ENCODE data around the gene TMEM151B.

Gene TMEM151B

DNA sequence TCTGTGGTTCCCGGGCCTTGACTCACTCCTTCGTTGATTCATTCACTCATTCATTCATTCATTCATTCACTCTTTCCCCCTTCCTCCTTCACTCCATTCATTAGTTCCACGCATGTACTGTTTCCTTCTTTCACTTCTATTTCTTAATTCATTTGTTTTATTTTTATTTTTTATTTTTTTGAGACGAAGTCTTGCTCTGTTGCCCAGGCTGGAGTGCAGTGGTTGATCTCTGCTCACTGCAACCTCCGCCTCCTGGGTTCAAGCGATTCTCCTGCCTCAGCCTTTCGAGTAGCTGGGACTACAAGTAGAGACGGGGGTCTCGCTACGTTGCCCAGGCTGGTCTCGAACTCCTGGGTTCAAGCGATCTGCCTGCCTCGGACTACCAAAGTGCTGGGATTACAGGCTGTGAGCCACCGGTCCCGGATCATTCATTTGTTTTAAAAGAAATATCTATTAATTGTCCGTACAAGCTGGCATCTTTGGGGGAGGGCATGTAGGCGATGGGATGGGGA lies 4.5 kb upstream of the TMEM151B start:
- DNase-seq, result no peak

DNA sequence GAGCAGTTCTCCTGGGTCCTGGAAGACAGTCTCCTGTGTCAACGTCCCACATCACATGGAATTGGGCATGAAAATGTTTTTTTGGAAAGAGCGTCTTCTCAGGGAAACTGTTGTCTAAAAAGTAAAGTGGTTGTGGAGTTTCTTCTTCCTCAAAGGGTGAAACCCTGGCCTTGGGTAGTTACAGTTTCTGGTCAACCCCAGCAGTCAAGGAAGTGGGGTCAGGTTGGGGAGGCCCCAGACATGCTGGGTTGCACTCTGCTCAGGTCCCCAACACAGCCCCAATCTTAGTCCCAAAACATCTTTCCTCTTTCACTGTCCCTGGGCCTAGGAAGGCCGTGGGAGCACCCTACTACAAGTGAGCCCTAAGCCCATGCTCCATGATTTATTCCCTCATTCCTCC lies 3.9 kb upstream of the TMEM151B start:
- DNase-seq, result no peak

DNA sequence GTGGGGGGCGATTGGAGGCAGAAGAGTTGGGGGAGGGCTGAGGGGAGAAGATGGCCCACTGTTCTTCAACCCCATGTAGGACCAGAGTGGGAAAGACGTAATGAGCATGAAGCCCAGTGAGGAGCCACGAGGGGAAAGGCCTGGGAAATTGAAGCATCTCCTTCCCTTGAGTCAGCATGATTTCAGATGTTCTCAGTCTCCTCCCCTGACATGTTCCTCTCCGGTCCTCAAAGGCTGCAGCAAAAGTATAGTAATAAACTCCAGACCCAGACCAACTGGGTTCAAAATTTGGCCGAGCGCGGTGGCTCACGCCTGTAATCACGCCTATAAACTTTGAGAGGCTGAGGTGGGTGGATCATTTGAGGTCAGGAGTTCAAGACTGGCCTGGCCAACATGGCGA lies 3.0 kb upstream of the TMEM151B start:
- DNase-seq, result no peak

DNA sequence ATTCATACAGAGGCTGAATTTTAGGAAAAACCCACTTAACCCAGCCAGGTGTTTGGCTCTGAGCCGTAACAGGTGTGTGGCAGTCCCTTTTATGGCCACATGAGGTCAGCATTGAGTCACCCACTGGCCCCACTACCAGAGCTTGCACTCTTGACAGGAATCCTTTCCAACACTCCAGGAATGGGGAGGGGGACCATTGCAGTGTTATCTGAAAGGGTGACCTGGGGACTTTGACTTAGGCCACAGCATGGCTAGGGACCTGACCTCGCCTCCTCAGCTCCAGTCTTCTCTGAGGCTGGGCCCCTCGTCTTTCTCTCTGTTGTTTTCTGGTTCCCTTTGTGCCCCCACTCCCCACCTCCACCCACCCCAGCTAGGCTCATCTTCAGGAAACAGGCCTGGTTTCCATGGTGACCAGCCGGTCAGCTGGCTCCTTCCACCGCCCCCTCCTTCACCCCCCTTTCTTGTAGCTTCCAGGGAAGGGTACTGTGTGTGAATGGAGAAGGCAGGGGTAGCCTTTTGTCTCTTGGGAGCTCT lies 2.1 kb upstream of the TMEM151B start:
- DNase-seq, result peak; percentile 78

DNA sequence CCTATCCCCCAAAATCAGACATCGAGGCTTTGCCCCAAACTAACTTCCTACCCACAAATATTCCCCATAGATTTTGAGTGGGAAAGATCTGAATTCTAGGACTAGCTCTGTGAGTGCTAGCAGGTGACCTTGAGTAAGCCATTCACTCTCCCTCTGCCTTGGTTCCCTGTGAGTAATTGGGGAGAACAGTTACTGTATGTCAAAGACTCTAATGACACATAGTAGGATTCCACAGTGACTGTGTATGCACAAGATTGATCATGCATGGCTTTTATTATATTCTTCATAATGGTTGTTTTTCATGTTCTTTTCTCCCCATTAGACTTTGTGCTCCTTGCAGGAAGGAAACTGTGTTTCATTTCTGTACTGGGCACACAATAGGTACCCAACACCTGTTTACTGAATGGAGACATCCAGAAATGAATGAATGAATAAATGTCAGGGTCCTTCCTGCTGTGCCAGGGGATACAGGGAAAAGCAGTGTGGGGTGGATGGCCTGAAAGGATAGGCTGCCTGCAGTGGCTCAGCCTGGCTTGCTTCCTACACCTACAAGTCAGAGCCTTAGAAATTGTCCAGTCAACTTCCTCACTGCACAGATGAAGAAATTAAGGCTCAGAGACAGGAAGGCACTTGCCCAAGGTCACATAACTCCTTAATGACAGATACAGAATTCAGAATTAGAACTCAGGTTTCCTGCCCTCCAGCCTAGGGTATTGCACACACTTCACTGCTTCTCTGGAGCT lies 901 bp upstream of the TMEM151B start:
- no peak for DNase-seq

DNA sequence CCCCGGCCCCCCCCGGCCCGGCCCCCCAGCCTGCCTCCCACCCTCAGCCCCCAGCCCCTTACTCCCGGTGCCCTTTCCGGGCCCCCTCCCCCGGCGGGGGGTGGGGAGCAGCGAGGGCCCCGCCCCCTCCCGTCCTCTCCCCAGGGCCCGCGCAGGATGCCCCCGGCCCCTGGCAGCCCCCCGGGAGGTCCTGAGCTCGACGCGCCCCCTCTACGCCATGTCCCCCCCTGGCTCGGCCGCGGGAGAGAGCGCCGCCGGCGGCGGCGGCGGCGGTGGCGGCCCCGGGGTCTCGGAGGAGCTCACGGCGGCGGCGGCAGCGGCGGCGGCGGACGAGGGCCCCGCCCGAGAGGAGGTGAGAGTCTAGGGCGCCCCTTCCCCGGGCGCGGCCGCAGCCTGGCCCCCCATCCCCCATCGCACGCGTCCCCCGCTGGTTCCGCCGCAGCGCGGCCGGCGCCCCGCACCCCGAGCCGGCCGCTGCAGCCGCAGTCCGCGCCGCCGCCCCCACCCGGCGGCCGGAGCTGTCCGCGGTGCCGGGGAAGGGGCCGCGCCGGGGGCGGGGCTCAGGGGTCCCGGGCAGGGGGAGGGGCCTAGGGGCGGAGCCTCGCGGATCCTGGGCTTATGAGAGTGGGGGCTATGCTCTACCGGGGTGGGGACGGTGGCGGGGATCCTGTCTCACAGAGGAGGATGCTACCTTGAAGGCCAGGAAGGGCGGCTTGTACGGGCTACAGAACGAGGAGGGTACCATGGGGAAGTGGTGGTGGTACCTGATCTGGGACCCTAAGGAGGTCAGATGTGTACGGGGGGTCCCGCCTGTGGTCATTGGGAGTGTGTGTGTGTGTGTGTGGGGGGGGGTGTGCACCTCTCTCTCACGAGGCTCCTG lies 516 bp downstream of the TMEM151B start:
- no peak for DNase-seq

DNA sequence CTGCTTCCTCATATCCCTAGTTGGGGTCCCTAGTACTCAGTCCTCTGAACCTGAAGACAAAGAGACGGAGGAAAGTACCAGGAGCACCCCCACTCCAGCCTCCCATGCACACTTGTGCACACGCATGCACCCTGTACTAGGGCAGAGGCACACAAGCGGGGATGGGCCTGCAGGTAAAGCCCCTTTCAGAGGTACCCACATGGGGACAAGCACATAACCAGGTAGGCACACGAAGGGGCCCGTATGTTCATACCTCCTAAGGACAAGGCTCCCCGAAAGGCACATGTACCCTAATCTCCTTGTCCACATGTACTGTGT lies 1.1 kb downstream of the TMEM151B start:
- no peak for DNase-seq

DNA sequence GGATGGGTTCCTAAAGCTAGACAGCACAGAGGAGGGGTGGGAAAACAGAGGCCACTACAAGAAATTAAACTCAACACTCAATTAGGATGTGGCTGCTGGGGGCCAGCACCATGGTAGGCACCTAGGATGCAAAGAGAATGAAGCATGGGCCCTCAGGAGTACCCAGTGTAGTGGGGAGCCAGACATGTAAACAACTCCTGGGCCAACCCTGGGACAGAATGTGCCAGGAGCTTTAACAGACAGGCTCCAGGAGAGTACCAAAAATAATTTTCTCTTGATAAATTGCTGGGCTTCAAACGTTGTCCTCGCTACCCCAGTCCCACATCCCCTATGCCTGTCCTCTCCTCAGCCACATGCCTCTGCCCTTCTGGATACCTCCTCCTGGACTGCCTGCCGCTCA lies 1.7 kb downstream of the TMEM151B start:
- no peak for DNase-seq

DNA sequence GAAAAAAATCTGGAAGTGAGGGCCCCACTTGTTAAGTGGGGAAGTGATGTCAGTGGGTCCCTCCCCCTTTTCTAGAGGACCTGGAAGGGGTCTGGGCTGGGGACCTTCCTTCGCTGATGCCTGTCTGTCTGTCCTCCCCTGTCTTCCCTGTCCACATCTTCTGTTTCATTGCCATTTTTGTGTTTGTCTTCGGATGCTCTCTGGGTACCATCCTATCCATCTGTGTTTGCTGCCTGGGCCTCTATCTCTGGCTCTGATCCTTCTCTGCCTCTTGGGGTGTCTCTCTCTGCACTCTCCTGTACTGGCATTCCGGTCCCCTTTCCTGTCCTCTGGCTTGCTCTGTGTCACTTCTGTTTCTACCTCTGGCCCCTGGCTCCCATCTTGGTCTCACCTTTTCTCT lies 2.3 kb downstream of the TMEM151B start:
- no peak for DNase-seq

DNA sequence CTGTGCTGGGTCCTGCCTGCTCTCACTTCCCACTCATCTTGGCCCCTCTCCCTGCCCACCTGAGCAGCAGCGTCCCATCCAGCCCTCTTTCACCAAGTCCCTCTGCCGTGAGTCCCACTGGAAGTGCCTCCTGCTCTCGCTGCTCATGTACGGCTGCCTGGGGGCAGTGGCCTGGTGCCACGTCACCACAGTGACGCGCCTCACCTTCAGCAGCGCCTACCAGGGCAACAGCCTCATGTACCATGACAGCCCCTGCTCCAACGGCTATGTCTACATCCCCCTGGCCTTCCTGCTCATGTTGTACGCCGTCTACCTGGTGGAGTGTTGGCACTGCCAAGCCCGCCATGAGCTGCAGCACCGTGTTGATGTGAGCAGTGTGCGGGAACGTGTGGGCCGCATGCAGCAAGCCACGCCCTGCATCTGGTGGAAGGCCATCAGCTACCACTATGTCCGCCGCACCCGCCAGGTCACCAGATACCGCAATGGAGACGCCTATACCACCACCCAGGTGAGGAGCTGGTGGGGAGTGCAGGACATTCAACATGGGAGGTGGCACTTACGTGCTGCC lies 2.8 kb downstream of the TMEM151B start:
- no peak for DNase-seq

DNA sequence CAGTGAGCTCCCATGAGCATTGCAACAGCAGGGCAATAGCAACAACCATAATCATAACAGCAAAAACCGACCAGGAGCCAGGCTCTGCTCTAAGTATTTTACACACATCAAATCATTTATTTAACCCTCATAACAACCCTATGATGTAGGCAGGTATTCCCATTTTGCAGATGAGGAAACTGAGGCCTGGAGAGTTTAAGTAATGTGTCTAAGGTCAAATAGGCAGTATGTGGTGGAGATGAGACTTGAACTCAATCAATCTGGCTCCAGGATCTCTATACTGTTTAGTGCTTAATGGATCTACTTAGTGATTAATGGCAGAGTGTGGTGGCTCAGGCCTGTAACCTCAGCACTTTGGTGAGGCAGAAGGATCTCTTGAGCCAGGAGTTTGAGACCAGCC lies 3.4 kb downstream of the TMEM151B start:
- no peak for DNase-seq

DNA sequence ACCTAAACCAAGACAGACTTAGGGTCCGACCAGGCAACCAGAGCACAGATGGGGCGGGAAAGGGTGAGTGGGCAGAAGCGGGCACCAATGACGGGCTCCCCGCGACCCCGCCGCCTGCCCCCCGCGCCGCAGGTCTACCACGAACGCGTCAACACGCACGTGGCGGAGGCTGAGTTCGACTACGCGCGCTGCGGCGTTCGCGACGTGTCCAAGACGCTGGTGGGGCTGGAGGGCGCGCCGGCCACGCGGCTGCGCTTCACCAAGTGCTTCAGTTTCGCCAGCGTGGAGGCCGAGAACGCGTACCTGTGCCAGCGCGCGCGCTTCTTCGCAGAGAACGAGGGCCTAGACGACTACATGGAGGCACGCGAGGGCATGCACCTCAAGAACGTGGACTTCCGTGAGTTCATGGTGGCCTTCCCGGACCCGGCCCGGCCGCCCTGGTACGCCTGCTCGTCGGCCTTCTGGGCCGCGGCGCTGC lies 5.1 kb downstream of the TMEM151B start:
- no peak for DNase-seq

DNA sequence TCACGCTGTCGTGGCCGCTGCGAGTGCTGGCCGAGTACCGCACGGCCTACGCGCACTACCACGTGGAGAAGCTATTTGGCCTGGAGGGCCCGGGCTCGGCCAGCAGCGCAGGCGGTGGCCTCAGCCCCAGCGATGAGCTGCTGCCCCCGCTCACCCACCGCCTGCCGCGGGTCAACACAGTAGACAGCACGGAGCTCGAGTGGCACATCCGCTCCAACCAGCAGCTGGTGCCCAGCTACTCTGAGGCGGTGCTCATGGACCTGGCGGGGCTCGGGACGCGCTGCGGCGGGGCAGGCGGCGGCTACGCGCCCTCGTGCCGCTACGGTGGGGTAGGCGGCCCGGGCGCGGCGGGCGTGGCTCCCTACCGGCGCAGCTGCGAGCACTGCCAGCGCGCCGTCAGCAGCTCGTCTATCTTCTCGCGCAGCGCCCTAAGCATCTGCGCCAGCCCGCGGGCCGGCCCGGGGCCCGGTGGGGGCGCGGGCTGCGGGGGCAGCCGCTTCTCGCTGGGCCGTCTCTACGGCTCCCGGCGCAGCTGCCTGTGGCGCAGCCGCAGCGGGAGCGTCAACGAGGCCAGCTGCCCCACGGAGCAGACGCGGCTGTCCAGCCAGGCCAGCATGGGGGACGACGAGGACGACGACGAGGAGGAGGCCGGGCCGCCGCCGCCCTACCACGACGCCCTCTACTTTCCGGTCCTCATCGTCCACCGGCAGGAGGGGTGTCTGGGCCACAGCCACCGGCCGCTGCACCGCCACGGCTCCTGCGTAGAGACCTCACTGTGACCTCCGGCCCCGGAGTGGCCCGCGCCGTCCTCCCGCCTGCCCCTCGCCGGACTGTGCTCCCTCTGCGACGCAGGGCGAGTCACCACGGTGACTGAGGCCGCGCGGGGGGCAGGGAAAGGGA lies 5.7 kb downstream of the TMEM151B start:
- DNase-seq, result no peak

DNA sequence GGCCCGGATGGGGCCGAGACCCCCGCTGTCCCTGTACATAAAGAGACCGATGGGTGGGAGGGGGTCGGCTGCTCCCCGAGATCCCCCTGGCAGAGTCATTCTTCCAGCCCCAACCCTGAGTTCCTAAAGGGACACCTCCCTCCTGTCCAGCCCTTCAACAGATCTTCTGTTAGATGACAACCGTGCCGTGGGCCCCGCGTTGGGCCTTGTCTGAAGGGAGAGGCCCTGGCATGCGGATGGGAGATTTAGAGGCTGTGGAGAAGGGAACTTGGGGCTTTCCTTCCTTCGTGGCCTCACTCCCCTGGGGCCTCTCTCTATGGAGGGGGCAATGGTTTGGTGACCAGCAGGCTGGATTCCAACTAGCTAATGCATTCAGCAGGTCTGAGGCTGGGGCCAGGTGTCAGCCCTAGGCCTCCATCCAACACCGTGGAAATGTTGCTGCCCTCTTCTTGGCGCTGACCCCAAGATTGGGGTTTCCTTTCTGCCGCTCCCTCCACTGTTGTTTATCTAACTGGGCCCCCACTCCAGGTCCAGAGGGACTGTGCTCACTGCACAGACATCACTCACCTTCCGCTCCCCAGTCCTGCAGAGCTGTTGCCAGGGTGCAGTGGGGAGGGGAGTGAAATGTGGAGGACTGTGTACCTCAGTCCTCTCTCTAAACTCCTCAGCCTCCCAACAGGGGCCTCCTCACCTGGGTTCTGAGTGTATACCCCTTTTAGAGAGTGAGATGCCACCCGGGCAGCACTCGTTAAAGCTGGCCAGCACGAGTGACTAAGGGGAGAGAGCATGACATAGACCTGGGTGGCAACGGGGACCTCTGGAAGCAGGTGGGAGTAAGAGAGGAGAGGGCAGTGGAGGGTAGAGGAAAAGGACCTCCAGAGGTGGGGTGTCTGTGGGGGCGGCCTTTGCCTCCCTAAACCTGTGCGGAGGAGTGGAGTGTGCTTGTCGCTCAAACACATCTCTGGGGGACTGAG lies 6.7 kb downstream of the TMEM151B start:
- DNase-seq, result no peak

DNA sequence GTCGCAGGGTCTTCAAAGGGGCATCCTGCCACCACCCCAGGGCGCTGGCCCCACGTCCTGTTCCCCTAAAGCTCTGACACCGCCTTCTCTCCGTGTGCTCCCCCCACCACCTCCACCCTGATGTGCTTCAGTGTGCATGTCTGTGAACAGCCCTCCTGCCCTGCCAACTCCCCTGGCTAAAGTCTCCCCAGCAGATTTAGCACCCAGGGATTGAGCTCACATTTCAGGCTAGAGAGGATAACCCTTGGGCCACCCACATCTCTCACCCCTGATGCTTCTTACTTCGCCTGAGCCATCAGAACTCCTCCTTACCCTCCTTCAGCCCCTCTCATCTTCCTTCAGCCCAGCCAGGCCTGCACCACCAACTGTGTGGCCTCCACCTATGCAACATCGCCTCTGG lies 7.5 kb downstream of the TMEM151B start:
- no peak for DNase-seq

DNA sequence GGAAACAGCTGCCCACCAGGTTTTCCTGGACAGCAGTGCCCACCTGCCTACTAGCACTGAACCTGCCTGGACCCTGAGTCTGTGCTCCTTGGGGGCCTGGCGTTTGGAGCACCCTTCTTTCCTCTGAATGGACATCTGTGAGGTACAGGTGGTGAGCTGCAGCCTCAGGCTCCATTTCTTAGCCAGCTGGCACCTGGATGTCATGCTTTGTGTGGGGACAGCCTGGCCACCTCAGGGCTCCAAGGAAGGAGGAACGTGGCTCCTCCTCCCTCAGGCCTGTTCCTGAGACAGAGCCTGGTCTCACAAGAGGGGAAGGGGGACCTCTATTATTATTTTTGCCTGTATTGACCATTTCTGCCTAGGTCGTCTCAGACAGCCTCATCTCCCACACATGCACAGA lies 8.1 kb downstream of the TMEM151B start:
- DNase-seq, result no peak

DNA sequence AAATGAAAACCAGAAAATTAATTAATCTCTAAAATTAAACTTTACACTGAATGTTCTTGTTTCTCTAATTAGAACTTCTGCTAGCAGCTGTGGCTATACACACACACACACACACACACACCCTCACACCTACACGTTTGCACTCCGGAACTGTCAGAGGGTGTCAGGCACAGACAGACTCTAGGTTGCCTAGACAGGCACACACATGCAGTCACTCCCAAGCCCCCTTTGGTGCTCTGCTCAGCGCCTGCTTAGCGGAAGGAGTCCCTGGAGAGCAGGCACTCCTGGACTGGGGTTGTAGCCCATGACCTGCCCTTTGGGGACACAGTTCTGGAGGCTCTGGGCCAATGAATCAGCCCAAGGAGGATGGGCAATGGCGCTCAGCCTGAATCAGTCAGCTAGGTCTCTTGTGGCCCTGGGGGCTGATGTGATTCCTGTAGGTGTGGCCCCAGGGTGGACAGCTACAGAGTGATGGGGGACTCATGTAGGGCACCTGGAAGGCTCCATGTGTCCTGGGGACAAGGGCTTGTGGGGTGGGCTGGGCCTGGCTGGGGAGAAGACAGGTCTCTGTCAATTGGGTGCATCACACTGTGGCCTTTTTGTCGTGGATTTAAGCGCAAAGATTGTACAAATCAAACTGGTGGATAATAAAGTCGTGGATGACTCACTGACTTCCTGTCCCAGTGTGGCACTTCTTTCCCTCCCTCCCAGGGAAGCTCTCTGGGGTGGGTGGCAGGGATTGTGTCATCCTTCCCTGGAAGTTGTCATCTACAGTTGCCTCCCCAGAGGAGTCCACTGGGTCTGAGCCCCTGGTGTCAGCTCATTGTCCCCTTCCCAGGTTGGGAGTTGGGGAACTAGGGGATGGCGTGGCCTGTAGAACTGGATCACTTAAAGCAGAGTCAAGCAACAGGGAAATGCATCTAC lies 8.8 kb downstream of the TMEM151B start:
- DNase-seq, result no peak

DNA sequence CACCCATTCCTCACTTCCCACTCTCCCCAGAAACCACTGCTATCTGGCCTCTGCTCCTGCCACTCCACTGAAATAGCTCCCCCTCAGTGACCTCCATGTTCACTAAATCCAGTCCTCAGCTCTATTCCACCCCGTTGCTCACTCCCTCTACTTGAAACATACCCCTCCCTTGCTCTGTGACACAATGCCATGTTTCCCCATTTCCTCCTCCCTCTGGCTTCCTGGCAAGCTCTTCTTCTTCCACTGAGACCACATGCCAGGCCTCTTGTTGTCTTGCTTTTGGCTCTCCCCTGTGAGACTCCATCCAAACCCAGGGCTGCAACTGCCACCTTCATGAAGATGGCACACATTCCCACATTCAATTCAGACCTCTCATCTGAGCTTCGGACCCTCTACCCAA lies 13.9 kb downstream of the TMEM151B start:
- DNase-seq, result no peak

DNA sequence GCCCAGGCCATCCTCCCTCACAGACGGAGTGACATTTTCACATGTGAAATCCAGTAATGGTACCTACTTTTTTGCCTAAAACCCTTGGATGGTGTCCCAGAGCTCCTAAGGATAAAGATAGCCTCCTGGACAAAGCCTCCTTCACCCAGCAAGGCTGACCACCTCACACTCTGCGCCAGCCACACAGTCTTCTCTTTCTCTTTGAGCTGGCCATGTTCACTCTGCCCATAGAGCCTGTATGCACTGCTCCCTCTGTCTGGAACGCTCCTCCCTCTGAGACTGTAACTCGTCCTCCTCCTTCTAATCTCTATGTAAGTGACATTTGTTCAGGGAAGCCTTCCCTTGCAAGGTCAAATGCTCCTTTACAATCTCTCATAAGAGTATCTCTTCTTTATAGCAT lies 14.6 kb downstream of the TMEM151B start:
- DNase-seq, result no peak

All from activated CD8-positive, alpha-beta memory T cell treated with anti-CD3 and anti-CD28 coated beads, Interleukin-2, amount 50 U/mL, for 48 hours (primary cell).